GM12878 (cell line): ENCODE measurements around the gene HNRNPF. TPM values are rescaled to one million over a fixed set of nuclear protein-coding genes. Genes with fewer than 3 reads are reported as not detected.

Experiments used
- ATAC-seq: fragments of 200-7000 bp; cut with Tn5 transposase; 3 replicates; pipeline ENCODE4 v1.9.1; 2020; ENCODE audit warnings: mild to moderate bottlenecking, moderate library complexity
- BruUV-seq: library from RNA; stranded (reverse); fragments of 400-500 nt; replicated peaks from 2 replicates; lab custom pipeline; 2021; lab: Mats Ljungman, UMichigan
- CTCF ChIA-PET: fragments of 300-600 bp; sonication (Branson Sonifier 250); formaldehyde crosslinking; extraction: SDS; loops from one replicate; lab custom pipeline; 2021; ENCODE audit warnings: inconsistent platforms; lab: Yijun Ruan, JAX
- POLR2A ChIA-PET: fragments of 350-600 bp; formaldehyde crosslinking; extraction: SDS; loops from one replicate; lab custom pipeline; 2021; ENCODE audit warnings: inconsistent platforms; lab: Charles Lee
- RAD21 ChIA-PET: fragments of 300-600 bp; sonication (Branson Sonifier 250); formaldehyde crosslinking; loops from one replicate; lab custom pipeline; 2023; ENCODE audit warnings: antibody characterized with exemption; ENCODE audit not compliant: unreplicated experiment; lab: Charles Lee
- SMC1A ChIA-PET: fragments of 300-600 bp; sonication (Branson Sonifier 250); formaldehyde crosslinking; loops from one replicate; lab custom pipeline; 2023; ENCODE audit not compliant: unreplicated experiment, uncharacterized antibody; lab: Charles Lee
- DNase-seq: peaks from one replicate; pipeline ENCODE4 v3.0.0-alpha.2; 2011; ENCODE audit warnings: low read depth, low spot score
- FAIRE-seq: peaks from 3 replicates; lab custom pipeline; 2011; peaks lifted over from hg19 to GRCh38; lab: Jason Lieb, UNC
- H2AFZ ChIP-seq: 2 replicates; pipeline ENCODE4 v1.6.0; 2011; ENCODE audit warnings: low read depth, low read length, control low read depth; ENCODE audit not compliant: control insufficient read depth
- H3K27ac ChIP-seq: 2 replicates; pipeline ENCODE4 v1.5.1; 2011; ENCODE audit warnings: control low read depth; ENCODE audit not compliant: control insufficient read depth, insufficient read depth
- H3K27me3 ChIP-seq, 2 experiments: replicated peaks in 1 of 2; 2 replicates each; pipeline versions ENCODE4 v1.6.0 to v1.6.1; 2011; ENCODE audit warnings: low read length in 1 of 2; ENCODE audit not compliant: control insufficient read depth in 2 of 2, insufficient read depth in 2 of 2
- H3K36me3 ChIP-seq, 2 experiments: 2 replicates each; pipeline ENCODE4 v1.5.1; 2011; ENCODE audit warnings: low read length in 1 of 2; ENCODE audit not compliant: control insufficient read depth in 2 of 2, insufficient read depth in 2 of 2
- H3K4me1 ChIP-seq: 2 replicates; pipeline ENCODE4 v1.6.1; 2011; ENCODE audit warnings: mild to moderate bottlenecking, low read length, moderate library complexity, mixed read lengths; ENCODE audit not compliant: control insufficient read depth, insufficient read depth
- H3K4me2 ChIP-seq: 2 replicates; pipeline ENCODE4 v1.6.0; 2011; ENCODE audit warnings: control low read depth; ENCODE audit not compliant: control insufficient read depth, insufficient read depth
- H3K4me3 ChIP-seq: fragments of 200-600 bp; sonication (generic); 2 replicates; pipeline ENCODE4 v1.5.1; 2016
- H3K79me2 ChIP-seq: 2 replicates; pipeline ENCODE4 v1.6.0; 2011; ENCODE audit warnings: low read length; ENCODE audit not compliant: control insufficient read depth, insufficient read depth
- H3K9ac ChIP-seq: 2 replicates; pipeline ENCODE4 v1.8.0; 2011; ENCODE audit warnings: low read length, control low read depth, mixed read lengths; ENCODE audit not compliant: control insufficient read depth, insufficient read depth
- H3K9me3 ChIP-seq: replicated peaks from 3 replicates; pipeline ENCODE4 v1.5.1; 2011; ENCODE audit warnings: mild to moderate bottlenecking, low read length; ENCODE audit not compliant: control insufficient read depth, insufficient read depth
- H4K20me1 ChIP-seq: 2 replicates; pipeline ENCODE4 v1.6.0; 2011; ENCODE audit not compliant: control insufficient read depth, insufficient read depth
- E2F8 ChIP-seq: fragments of 450-650 bp; IDR thresholded peaks from 2 replicates; pipeline ENCODE4 v1.6.1; 2018; ENCODE audit warnings: mild to moderate bottlenecking, low read depth, moderate library complexity; ENCODE audit not compliant: partially characterized antibody
- MYB ChIP-seq: fragments of 150-350 bp; IDR thresholded peaks from 2 replicates; pipeline ENCODE4 v1.6.1; 2014; ENCODE audit warnings: mild to moderate bottlenecking, low read depth, low read length, borderline replicate concordance
- NBN ChIP-seq: fragments of 450-650 bp; IDR thresholded peaks from 2 replicates; pipeline ENCODE4 v1.6.1; 2016
- POU2F2 ChIP-seq: IDR thresholded peaks from 3 replicates; pipeline ENCODE4 v1.6.1; 2011; ENCODE audit warnings: low read depth, mild to moderate bottlenecking, low read length, borderline replicate concordance
- ZNF24 ChIP-seq: fragments of 450-650 bp; IDR thresholded peaks from 2 replicates; pipeline ENCODE4 v1.6.1; 2017; ENCODE audit warnings: antibody characterized with exemption, mild to moderate bottlenecking
- WGBS: methylation state at CpG from one replicate; pipeline ENCODE4 v1.1.6; 2016; ENCODE audit warnings: low lambda C conversion rate; ENCODE audit not compliant: insufficient replicate concordance, insufficient coverage; ENCODE audit errors: missing lambda C conversion rate; 5-methylcytosine and 5-hydroxymethylcytosine counted together
- in situ Hi-C: fragments of 300-500 bp; cut with MboI; formaldehyde crosslinking; loops from 9 replicates; pipeline ENCODE4 v1.14.3; 2018; ENCODE audit warnings: mixed read lengths
- intact Hi-C: fragments of 100-400 bp; cut with micrococcal nuclease; formaldehyde crosslinking; loops from one replicate; pipeline ENCODE4 v1.14.2; 2022; ENCODE audit not compliant: unreplicated experiment
- polyA plus RNA-seq, 11 experiments: library from polyadenylated mRNA; depleted of rRNA in 4 of 11; unstranded in 6 of 11; stranded (reverse) in 5 of 11; fragments of >200 nt; fragmentation: Nextera tagmentation in 4 of 11; fragmentation: Illumina TruSeq in 1 of 11; extraction: Ambion mirVana in 4 of 11; extraction: Trizol in 1 of 11; gene quantifications; 1 replicate in 1 of 11; 2 replicates in 10 of 11; pipeline versions ENCODE4 v1.2.1 to v1.2.3, GENCODE V29; 2011 to 2016; ENCODE audit warnings: inconsistent platforms in 2 of 11, missing spikeins in 2 of 11, low read depth in 1 of 11
- total RNA-seq, 4 experiments: library from RNA; depleted of rRNA in 3 of 4; stranded (reverse); fragments of >200 nt in 3 of 4; fragmentation: Illumina TruSeq in 1 of 4; extraction: Trizol in 1 of 4; gene quantifications; 2 replicates each; pipeline versions ENCODE4 v1.2.1 to v1.2.3, GENCODE V29; 2013 to 2021
- TF ChIP-seq, protein P1 (sequence below): fragments of 450-650 bp; IDR thresholded peaks from 2 replicates; pipeline ENCODE4 v1.6.1; 2016; ENCODE audit warnings: mild to moderate bottlenecking, moderate library complexity, borderline replicate concordance
- TF ChIP-seq, protein P2 (sequence below): fragments of 450-650 bp; IDR thresholded peaks from 2 replicates; pipeline ENCODE4 v1.6.1; 2016; ENCODE audit warnings: mild to moderate bottlenecking

The HNRNPF gene
- total and polyA plus RNA-seq, 10 of the 15 experiments (the other 5 are each of a cell fraction or from before 2014, with no cell fraction given), result 156 to 373 (median 293) TPM

DNA sequence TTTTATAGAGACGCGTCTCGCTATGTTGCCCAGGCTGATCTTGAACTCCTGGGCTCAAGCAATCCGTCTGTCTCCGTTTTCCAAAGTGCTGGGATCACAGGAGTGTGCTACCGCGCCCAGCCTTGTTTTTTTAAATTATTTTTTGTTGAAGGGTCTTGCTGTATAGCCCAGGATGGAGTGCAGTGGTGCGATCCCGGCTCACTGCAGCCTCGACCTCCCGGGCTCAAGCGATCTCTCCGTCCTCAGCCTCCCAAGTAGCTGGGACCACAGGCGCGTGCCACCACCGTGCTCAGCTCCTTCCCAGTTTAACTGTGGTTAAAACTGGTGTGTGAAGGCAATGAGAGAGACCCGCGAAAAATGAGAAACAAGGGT, 11.0 kb upstream of the HNRNPF start:
- RAD21 ChIA-PET, result interaction anchor here (0.7 kb wide), 1 partner anchor 14 kb away, joined by 3 read pairs; no protein-coding TSS in a partner anchor
- TF ChIP-seq POU2F2 (no peak), E2F8 (no peak), MYB (no peak), ZNF24 (no peak), NBN (0 out of 2 replicates have a peak, but pooled peaks have one; percentile 6)
- TF ChIP-seq, protein P1, sequence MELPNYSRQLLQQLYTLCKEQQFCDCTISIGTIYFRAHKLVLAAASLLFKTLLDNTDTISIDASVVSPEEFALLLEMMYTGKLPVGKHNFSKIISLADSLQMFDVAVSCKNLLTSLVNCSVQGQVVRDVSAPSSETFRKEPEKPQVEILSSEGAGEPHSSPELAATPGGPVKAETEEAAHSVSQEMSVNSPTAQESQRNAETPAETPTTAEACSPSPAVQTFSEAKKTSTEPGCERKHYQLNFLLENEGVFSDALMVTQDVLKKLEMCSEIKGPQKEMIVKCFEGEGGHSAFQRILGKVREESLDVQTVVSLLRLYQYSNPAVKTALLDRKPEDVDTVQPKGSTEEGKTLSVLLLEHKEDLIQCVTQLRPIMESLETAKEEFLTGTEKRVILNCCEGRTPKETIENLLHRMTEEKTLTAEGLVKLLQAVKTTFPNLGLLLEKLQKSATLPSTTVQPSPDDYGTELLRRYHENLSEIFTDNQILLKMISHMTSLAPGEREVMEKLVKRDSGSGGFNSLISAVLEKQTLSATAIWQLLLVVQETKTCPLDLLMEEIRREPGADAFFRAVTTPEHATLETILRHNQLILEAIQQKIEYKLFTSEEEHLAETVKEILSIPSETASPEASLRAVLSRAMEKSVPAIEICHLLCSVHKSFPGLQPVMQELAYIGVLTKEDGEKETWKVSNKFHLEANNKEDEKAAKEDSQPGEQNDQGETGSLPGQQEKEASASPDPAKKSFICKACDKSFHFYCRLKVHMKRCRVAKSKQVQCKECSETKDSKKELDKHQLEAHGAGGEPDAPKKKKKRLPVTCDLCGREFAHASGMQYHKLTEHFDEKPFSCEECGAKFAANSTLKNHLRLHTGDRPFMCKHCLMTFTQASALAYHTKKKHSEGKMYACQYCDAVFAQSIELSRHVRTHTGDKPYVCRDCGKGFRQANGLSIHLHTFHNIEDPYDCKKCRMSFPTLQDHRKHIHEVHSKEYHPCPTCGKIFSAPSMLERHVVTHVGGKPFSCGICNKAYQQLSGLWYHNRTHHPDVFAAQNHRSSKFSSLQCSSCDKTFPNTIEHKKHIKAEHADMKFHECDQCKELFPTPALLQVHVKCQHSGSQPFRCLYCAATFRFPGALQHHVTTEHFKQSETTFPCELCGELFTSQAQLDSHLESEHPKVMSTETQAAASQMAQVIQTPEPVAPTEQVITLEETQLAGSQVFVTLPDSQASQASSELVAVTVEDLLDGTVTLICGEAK, result 0 out of 2 replicates have a peak, but pooled peaks have one; percentile 15
- TF ChIP-seq, protein P2, sequence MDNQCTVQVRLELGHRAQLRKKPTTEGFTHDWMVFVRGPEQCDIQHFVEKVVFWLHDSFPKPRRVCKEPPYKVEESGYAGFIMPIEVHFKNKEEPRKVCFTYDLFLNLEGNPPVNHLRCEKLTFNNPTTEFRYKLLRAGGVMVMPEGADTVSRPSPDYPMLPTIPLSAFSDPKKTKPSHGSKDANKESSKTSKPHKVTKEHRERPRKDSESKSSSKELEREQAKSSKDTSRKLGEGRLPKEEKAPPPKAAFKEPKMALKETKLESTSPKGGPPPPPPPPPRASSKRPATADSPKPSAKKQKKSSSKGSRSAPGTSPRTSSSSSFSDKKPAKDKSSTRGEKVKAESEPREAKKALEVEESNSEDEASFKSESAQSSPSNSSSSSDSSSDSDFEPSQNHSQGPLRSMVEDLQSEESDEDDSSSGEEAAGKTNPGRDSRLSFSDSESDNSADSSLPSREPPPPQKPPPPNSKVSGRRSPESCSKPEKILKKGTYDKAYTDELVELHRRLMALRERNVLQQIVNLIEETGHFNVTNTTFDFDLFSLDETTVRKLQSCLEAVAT, result 0 out of 2 replicates have a peak, but pooled peaks have one; percentile 45
- H3K9ac ChIP-seq, result peak overlapping the region; percentile 67
- H3K9me3 ChIP-seq, result no peaks in the 10 kb centered on the region; the same call in 2 of the 3 replicates
- FAIRE-seq (no peak), ATAC-seq (no peak), DNase-seq (no peak)
- SMC1A ChIA-PET, result interaction anchor here (0.8 to 2.8 kb wide), 4 partner anchors 9 to 114 kb away, joined by 3 to 18 read pairs (median 3); partner anchors contain the start of gene HNRNPF
- H3K4me1 ChIP-seq, result peaks cover 21% of the 10 kb centered on the region
- H3K4me2 ChIP-seq, result peak overlapping the region; percentile 79
- peak overlapping the region; percentile 64 for H3K27ac ChIP-seq
- CTCF ChIA-PET, result interaction anchor here (0.7 to 1.7 kb wide), 5 partner anchors 15 to 66 kb away, joined by 3 to 4 read pairs (median 3); partner anchors contain the start of gene ZNF487
- H3K27me3 ChIP-seq, result no peaks in the 10 kb centered on the region
- no peaks in the 10 kb centered on the region for H4K20me1 ChIP-seq
- POLR2A ChIA-PET, result interaction anchor here (1.1 to 1.3 kb wide), 2 partner anchors 13 to 17 kb away, joined by 3 read pairs; partner anchors contain the start of gene ZNF487
- whole genome bisulfite sequencing, result 70% methylated on average over 18 of the region's 18 CpGs
- intact Hi-C loops, result loop anchor here (2.0 kb wide), 1 partner anchor 15 kb away; no protein-coding TSS in a partner anchor
- TSS peak; percentile 66 for BruUV-seq
- in situ Hi-C loops, result loop anchor here (25.0 kb wide), 3 partner anchors 283 to 783 kb away; partner anchors contain the start of genes CSGALNACT2 and ZNF33B
- no peaks in the 10 kb centered on the region for H3K36me3 ChIP-seq
- peak overlapping the region; percentile 82 for H3K4me3 ChIP-seq
- no peaks in the 10 kb centered on the region for H3K79me2 ChIP-seq
- peak overlapping the region; percentile 68 for H2AFZ ChIP-seq
